ENCODE results near the gene QSER1.

DNA sequence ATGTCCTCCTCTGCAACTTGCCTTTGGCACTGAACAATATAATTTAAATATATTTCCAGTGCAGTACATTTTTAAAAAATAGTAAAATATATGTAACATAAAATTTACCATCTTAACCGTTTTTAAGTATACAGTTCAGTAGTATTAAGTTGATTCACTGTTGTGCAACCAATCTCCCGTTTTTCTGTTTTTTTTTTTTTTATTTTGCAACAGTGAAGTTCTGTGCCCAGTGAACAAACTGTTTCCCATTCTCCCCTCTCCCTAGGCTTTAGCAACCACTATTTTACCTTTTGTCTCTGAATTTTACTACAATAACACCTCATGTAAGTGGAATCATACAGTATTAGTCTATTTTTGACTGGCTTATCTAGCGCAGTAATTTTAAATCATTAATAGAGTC is 49.1 kb upstream of the QSER1 start:
- no peak for TF ChIP-seq POLR2A (IDR thresholded peaks at IDR 0.05)
- TF ChIP-seq, protein P1, sequence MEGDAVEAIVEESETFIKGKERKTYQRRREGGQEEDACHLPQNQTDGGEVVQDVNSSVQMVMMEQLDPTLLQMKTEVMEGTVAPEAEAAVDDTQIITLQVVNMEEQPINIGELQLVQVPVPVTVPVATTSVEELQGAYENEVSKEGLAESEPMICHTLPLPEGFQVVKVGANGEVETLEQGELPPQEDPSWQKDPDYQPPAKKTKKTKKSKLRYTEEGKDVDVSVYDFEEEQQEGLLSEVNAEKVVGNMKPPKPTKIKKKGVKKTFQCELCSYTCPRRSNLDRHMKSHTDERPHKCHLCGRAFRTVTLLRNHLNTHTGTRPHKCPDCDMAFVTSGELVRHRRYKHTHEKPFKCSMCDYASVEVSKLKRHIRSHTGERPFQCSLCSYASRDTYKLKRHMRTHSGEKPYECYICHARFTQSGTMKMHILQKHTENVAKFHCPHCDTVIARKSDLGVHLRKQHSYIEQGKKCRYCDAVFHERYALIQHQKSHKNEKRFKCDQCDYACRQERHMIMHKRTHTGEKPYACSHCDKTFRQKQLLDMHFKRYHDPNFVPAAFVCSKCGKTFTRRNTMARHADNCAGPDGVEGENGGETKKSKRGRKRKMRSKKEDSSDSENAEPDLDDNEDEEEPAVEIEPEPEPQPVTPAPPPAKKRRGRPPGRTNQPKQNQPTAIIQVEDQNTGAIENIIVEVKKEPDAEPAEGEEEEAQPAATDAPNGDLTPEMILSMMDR (IDR thresholded peaks at IDR 0.05): no peak
- TF ChIP-seq POLR2AphosphoS5 (IDR thresholded peaks at IDR 0.05): no peak
- no peak for TF ChIP-seq EP300 (IDR thresholded peaks at IDR 0.05)
